Activated CD4-positive, alpha-beta T cell treated with anti-CD3 and anti-CD28 coated beads for 1 hour (primary cell): ENCODE data around the gene COL1A2.

Experiments
- DNase-seq: peaks from one replicate; pipeline ENCODE4 v3.0.0-alpha.2; 2020

The COL1A2 gene

GRCh38 chr7:94394437-94395140, at the start of gene COL1A2:
TSS of gene COL1A2 (plus strand) at chr7:94394895. CDS start at chr7:94395032, 137 bp downstream.
- no peak for DNase-seq

- DNase-seq = no peak
Measured at GRCh38 chr7:94345907-94346306, 48.8 kb upstream of the COL1A2 start.

DNA sequence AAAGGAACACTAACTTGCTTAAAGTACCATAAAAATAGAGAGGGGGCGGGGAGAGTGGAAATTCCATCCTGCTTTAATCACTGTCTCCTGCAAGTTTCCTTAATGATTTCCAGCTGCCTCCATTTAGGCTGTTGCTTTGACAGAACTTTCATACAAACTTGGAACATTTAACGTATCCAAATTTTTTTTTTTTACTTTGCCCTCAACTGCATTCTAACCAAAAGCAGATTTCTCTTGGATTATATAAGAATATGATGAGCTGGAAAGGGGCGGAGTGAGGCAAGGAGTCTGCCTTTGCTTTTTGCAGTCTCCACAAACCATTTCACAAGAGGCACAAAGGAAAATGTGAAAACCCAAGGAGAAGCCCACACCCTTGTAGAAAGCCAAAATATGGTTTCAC, 46.6 kb upstream of the COL1A2 start:
- no peak for DNase-seq

DNA sequence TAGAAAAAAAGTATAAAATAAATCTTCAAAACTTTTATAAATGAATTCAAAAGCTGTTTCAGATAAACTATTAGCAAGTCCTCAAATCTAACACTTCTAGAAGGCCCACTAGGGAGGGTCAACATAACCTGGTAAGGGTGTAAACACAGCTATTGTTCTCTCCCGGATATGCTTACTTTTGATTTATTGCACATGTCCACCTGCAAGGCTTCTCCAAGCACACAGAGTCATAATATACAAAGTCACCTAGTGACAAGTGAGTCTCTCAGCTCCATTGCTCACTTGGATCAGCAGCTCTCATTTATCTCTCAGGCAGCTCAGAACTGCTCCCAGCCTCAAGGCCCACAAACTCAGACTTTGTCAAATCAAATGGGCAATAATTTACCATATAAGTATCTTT, 44.0 kb upstream of the COL1A2 start:
- no peak for DNase-seq

- no peak for DNase-seq
Measured at GRCh38 chr7:94351703-94352102, 43.0 kb upstream of the COL1A2 start.

- no peak for DNase-seq
Measured at GRCh38 chr7:94352887-94353286, 41.8 kb upstream of the COL1A2 start.

DNA sequence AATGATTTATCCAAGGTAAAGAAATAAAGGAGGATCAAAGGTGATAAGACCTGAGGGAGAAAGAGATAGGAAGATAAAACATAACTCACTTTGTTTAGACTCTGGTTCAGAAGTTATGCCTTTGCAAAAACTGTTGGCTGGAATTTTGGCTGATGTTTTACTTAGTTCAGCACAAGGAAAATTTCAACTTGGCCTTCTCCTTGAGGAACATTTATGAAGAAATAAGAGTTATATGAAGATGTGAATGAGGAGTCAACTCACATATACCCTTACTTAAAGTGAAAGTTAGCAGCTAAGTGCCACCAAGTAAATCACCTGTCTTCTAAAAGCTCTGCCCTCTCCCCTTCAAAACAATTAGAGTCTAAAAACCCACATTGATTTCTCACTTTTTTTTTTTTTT, 39.7 kb upstream of the COL1A2 start:
- DNase-seq = no peak

DNA sequence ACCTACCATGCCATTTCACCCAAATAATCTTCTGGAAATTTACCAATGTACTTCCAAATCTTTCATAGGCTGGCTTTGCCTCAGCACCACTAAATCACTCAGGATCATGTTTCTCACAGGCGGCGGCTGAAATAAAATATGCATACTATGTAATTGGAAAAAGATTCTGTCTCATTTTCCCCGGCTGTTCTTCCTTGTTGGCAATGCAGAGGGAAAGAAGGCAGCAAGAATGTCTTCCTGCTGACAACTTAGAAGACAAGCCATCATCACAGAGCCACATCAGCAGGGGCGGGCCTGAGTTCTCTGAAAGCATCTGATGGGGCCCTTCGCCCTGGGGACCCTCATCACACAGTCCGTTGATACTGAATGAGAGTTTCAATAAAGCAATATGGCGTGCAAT, 39.2 kb upstream of the COL1A2 start:
- DNase-seq = no peak

DNA sequence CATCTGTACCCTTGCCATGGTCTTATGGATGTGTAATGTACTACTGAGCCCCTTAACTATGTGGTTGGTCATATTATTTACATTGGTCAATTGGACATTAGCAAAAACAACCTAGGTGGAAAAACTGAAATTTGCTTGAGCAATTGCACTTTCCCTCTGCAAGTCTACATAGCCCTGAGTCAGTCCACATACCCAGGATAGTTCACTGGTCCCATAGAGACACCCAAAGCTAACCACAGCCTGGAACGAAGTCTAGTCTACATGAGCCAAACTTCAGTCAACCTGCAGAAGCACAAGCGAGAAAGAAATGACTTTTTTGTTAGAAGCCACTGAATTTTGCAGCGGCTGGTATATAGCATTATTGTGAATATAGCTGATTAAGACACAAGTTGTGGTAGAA, 37.6 kb upstream of the COL1A2 start:
- DNase-seq = no peak

DNA sequence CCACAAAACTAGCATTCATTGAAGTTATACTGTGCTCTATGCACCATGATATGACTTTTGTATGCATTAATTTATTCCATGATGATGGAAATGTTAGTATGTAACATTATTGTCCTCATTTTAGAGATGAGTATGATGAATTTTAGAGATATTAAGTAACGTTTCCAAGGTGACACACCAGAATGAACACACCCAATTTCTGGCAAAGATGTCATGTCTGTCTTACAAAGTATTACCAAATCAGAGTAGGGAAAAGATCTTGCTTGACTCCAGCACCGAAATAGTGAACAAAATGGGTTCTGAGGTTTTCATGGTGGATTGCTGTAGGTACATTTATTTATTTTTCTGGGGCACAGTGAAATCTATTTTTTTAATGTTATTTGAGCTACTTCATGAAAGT, 33.8 kb upstream of the COL1A2 start:
- no peak for DNase-seq

GRCh38 chr7:94362276-94362675, 32.4 kb upstream of the COL1A2 start:
- DNase-seq = no peak

GRCh38 chr7:94364816-94365215, 29.9 kb upstream of the COL1A2 start:
- DNase-seq = no peak

- DNase-seq = no peak
Measured at GRCh38 chr7:94366163-94366562, 28.5 kb upstream of the COL1A2 start.

DNA sequence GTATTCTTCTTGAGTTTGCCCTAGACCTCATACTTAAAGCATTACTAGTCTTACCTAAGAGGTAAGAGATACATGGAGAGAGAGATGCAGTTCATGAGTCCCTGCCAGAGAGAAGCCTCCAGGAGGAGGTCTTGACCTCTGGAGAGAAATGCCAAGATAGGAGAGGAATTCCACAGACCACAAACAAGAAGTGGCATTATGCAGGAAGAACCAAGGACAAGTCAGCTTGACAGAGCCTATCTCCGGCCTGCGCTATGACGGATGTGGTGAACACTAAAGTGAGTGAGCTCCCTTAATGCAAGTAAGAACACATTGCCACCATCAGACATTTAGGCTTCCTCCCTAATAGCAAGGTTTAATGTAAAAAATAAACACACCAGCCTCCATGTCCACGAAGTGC, 27.9 kb upstream of the COL1A2 start:
- DNase-seq = no peak

GRCh38 chr7:94367949-94368348, 26.7 kb upstream of the COL1A2 start:
- DNase-seq = no peak

DNA sequence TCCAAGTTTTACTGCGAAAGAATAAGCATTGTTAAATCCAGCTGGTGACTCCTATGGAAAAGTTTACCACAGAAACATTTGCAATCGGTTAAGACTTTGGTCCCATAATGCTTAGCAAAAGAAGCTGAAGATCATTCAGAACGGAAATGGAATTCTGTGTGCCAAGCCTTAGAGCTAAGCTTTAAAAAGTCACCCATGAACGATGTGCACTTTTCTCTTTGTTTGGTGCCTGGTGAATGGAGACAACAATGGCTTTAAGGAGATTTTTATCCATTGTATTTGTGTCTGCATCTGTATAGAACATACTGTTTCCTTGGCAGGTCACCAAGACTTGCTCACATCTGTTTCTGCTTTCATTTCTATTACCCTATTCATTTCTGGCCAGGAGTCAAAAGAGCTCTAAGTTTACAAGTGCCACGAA, 26.3 kb upstream of the COL1A2 start:
- DNase-seq = no peak

DNA sequence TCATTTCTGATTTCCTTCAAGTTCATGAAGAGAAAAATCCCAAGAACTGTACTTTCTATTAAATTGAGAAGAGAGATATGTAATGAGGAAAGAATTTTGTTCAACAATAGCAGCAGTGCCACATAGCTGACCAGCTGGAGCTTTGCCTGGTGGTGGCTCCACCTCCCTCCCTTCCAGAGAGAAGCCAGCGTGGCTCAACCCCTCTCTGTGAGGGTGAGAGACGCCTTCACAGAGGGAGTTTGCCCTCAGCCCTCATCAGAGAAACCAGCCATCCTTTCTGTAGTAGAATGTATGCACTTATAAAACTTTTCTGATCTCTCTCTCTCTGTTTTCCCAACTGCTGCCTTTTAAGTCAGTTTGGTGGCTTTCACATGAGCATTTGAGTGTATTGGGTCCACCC, 20.5 kb upstream of the COL1A2 start:
- no peak for DNase-seq

DNA sequence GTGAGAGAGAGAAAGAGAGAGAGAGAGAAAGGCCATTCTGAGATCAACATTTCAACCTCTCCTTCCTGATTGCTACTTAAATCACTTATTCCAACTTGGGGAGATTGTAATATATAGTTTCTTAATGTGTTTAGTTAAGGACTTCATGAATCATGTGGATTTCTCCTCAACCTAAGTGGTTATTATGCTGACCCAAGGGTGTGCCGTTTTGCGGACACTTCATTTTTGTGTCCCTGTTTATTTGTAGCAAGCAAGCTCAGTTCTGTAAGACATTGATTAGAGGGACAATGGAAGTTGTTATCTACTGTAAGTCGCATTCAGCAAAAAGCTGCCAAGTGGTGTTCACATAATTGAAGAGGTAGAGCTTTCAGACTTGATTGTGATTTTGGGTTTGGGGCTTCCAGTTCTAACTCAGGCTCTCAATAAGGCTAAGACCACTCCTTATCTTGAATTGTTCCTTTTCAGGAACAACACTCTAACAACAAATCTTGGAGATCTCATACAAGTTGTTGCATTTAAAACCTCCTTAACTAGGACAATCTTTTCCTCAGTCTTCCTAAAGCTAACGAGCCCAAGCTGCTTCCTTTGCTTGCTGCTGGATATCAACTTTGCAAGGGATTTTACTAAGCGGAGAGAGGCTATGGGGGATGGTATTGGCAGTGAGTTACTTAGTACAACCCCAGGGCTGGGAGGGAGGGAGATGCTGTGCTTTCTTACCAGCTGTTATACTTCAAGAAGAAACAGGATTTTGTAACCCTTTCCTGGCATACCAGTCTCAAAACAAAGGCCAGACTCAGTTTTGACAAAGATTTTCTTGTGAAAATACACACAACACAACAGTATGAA, 19.8 kb upstream of the COL1A2 start:
- no peak for DNase-seq

GRCh38 chr7:94375691-94376090, 19.0 kb upstream of the COL1A2 start:
- DNase-seq = no peak

DNA sequence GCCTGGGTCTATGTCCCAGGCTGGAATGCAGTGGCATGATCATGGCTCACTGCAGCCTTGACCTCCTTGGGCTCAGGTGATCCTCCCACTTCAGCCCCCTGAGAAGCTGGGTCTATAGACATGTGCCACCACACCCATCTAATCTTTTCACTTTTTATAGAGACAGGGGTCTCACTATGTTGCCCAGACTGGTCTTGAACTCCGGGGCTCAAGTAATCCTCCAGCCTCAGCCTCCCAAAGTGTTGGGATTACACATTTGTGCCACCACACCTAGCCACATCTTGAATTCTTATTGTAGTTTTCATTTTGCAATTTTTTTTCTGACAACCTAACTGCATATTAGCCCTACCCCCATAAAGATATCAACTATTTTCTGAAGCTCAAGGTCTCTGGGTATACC, 18.4 kb upstream of the COL1A2 start:
- DNase-seq = no peak

DNA sequence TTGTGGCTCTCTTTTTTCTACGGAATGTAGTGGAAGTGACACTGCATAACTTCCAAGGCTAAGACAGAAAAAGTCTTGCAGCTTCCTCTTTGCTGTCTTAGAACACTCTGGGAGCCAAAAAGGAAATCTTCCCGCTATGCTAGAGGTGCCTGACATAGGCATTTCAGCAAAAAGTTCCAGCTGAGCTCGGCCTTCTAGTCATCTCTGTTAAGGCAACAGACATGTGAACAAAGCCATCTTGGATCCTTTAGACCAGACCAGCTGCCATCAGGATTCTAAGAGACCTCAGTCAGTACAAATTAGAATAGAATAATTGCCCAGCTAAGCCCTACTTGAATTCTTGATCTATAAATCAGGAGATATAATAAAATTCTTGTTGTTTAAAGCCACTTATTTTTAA, 16.3 kb upstream of the COL1A2 start:
- DNase-seq = no peak

- no peak for DNase-seq
Measured at GRCh38 chr7:94380264-94380663, 14.4 kb upstream of the COL1A2 start.

DNA sequence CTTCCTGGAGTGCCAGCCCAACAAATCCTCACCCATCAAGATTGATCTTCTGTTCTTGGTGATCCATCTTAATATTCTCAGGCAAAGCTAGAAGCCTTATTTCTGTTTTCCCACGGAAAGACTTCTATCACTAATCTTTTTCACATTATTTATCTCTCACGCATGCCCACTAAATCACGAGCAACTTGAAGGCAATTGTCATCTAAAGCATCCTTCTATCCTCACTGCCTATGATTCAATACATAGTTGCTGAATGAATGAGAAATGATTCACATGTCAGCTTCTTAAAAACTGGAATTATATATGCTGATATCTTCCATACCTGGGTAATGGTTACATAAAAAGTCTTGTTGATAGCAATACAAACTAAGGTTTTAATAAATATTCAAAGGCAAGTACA, 12.6 kb upstream of the COL1A2 start:
- DNase-seq = no peak

GRCh38 chr7:94382746-94383145, 11.9 kb upstream of the COL1A2 start:
- no peak for DNase-seq

- DNase-seq = no peak
Measured at GRCh38 chr7:94384315-94384714, 10.4 kb upstream of the COL1A2 start.
